Liver (tissue), 9 donors: ENCODE measurements around the gene AMELY. TPM values are rescaled to one million over a fixed set of nuclear protein-coding genes. Genes with fewer than 3 reads are reported as not detected.

Experiments
- DNase-seq: peaks from one replicate; pipeline ENCODE4 v3.0.0-alpha.2; 2017; ENCODE audit warnings: low spot score
- H3K27ac ChIP-seq, 2 donors: one replicate each; pipeline ENCODE4 v1.7.0; 2013; ENCODE audit warnings: inconsistent platforms in 2 of 2, low read length in 2 of 2, control low read depth in 1 of 2, low read depth in 1 of 2, mild to moderate bottlenecking in 1 of 2
- H3K27me3 ChIP-seq, 4 donors: one replicate each; pipeline versions ENCODE4 v1.6.1 to v1.7.0; 2013; ENCODE audit warnings: low read length in 3 of 4, inconsistent platforms in 1 of 4, mild to moderate bottlenecking in 1 of 4, moderate library complexity in 1 of 4; ENCODE audit not compliant: control insufficient read depth in 4 of 4, insufficient read depth in 4 of 4
- H3K36me3 ChIP-seq, 4 donors: one replicate each; pipeline versions ENCODE4 v1.6.1 to v1.7.0; 2013; ENCODE audit warnings: low read length in 3 of 4, mild to moderate bottlenecking in 3 of 4, low read depth in 1 of 4, moderate library complexity in 1 of 4; ENCODE audit not compliant: control insufficient read depth in 4 of 4, insufficient read depth in 3 of 4
- H3K4me1 ChIP-seq, 4 donors: one replicate each; pipeline versions ENCODE4 v1.6.1 to v1.7.0; 2013; ENCODE audit warnings: low read length in 3 of 4, mild to moderate bottlenecking in 3 of 4, moderate library complexity in 1 of 4; ENCODE audit not compliant: control insufficient read depth in 4 of 4, insufficient read depth in 4 of 4
- H3K4me3 ChIP-seq, 3 donors: one replicate each; pipeline versions ENCODE4 v1.6.1 to v1.7.0; 2013; ENCODE audit warnings: low read length in 3 of 3, control low read depth in 1 of 3, low read depth in 1 of 3, mild to moderate bottlenecking in 1 of 3
- H3K9ac ChIP-seq, 2 donors: one replicate each; pipeline ENCODE4 v1.7.0; 2013; ENCODE audit warnings: low read length in 2 of 2, mild to moderate bottlenecking in 2 of 2, moderate library complexity in 2 of 2, control low read depth in 1 of 2, low read depth in 1 of 2
- H3K9me3 ChIP-seq, 4 donors: one replicate each; pipeline versions ENCODE4 v1.6.1 to v1.7.0; 2013; ENCODE audit warnings: low read length in 3 of 4; ENCODE audit not compliant: control insufficient read depth in 4 of 4
- CTCF ChIP-seq: fragments of 150-350 bp; IDR thresholded peaks from 2 replicates; pipeline ENCODE4 v1.5.1; 2017; ENCODE audit warnings: improper control_type of control experiment, low read depth, low read length; ENCODE audit not compliant: missing input control
- EGR1 ChIP-seq, 2 donors: IDR thresholded peaks; 2 replicates each; pipeline ENCODE4 v1.6.1; 2016 to 2018; ENCODE audit warnings: antibody characterized with exemption in 2 of 2, low read depth in 2 of 2
- FOXA1 ChIP-seq: IDR thresholded peaks from 2 replicates; pipeline ENCODE4 v1.6.1; 2016; ENCODE audit warnings: antibody characterized with exemption
- FOXA2 ChIP-seq: IDR thresholded peaks from 2 replicates; pipeline ENCODE4 v1.6.1; 2016; ENCODE audit warnings: antibody characterized with exemption
- GABPA ChIP-seq, 2 donors: IDR thresholded peaks in 1 of 2; conservative IDR thresholded peaks in 1 of 2; 2 replicates each; pipeline ENCODE4 v1.6.1; 2016; ENCODE audit warnings: antibody characterized with exemption in 2 of 2, mild to moderate bottlenecking in 1 of 2, moderate library complexity in 1 of 2
- HNF4A ChIP-seq, 2 donors: conservative IDR thresholded peaks; 2 replicates each; pipeline ENCODE4 v1.6.1; 2016; ENCODE audit warnings: antibody characterized with exemption in 2 of 2, mild to moderate bottlenecking in 2 of 2
- HNF4G ChIP-seq: IDR thresholded peaks from 2 replicates; pipeline ENCODE4 v1.6.1; 2016; ENCODE audit warnings: antibody characterized with exemption
- MAX ChIP-seq: IDR thresholded peaks from 2 replicates; pipeline ENCODE4 v1.6.1; 2016; ENCODE audit warnings: antibody characterized with exemption
- RAD21 ChIP-seq, 2 donors: IDR thresholded peaks; 2 replicates each; pipeline ENCODE4 v1.6.1; 2016; ENCODE audit warnings: antibody characterized with exemption in 2 of 2, mild to moderate bottlenecking in 2 of 2
- REST ChIP-seq: IDR thresholded peaks from 2 replicates; pipeline ENCODE4 v1.6.1; 2016; ENCODE audit warnings: antibody characterized with exemption, mild to moderate bottlenecking
- SP1 ChIP-seq: IDR thresholded peaks from 2 replicates; pipeline ENCODE4 v1.6.1; 2018; ENCODE audit warnings: antibody characterized with exemption, mild to moderate bottlenecking
- YY1 ChIP-seq: IDR thresholded peaks from 2 replicates; pipeline ENCODE4 v1.6.1; 2016; ENCODE audit warnings: antibody characterized with exemption, mild to moderate bottlenecking
- ZBTB33 ChIP-seq: IDR thresholded peaks from 2 replicates; pipeline ENCODE4 v1.6.1; 2016; ENCODE audit warnings: antibody characterized with exemption
- WGBS: extraction: QIAGEN DNeasy Blood & Tissue Kit; methylation state at CpG from one replicate; pipeline ENCODE4 v1.1.7; 2013; 5-methylcytosine and 5-hydroxymethylcytosine counted together
- polyA plus RNA-seq, 2 donors: library from polyadenylated mRNA; stranded (reverse) in 1 of 2; unstranded in 1 of 2; fragments of 200-250 nt in 1 of 2; fragments of >200 nt in 1 of 2; fragmentation: Nextera tagmentation in 1 of 2; extraction: Ambion mirVana in 1 of 2; gene quantifications; one replicate each; pipeline versions ENCODE4 v1.2.1 to v1.2.3, GENCODE V29; 2013 to 2015
- total RNA-seq, 2 donors: library from RNA; depleted of rRNA; stranded (reverse); fragments of >200 nt; gene quantifications; one replicate each; pipeline ENCODE4 v1.2.3, GENCODE V29; 2014
- donor health status: healthy.
- donor health status: healthy.
- donor health status: healthy.
- donor health status: healthy.
- donor health status: healthy.

Gene AMELY
- total and polyA plus RNA-seq, 4 donors: not detected

GRCh38 chrY:6913362-6913761 is 1.8 kb upstream of the AMELY start (continued):
- no peak for TF ChIP-seq MAX
- TF ChIP-seq GABPA (IDR thresholded peaks at IDR 0.05 in 1 of 2, conservative IDR thresholded peaks at IDR 0.05 in 1 of 2): no peak
- TF ChIP-seq FOXA2: no peak
- TF ChIP-seq RAD21 (IDR thresholded peaks at IDR 0.05): no peak

GRCh38 chrY:6910372-6911252 is 940 bp downstream of the AMELY start, which contains the start of gene TBL1Y:
TSS of gene TBL1Y (plus strand) at chrY:6910697. CDS start at chrY:7025085, 114,388 bp downstream.
- no peak within 1 kb of the TSS for H3K9ac ChIP-seq
- WGBS: 2% methylated on average over 91 of the region's 91 CpGs
- no peak within 1 kb of the TSS for H3K27ac ChIP-seq

More at GRCh38 chrY:6910372-6911252, 940 bp downstream of the AMELY start, which contains the start of gene TBL1Y:
- Histone ChIP-seq H3K27me3 (no peaks in the 10 kb centered on the region), H3K36me3 (no peaks in the 10 kb centered on the region), H3K4me3 (peak within 1 kb of the TSS in 2 of 3 donors; percentile 35 to 71), H3K9me3 (no peaks in the 10 kb centered on the region), H3K4me1 (peaks cover 0 to 2% (median 0%) of the 10 kb centered on the region in 4 donors)
- peak; percentile 52 for DNase-seq
- TF ChIP-seq YY1 (peak; percentile 24), ZBTB33 (no peak), CTCF (no peak), FOXA1 (no peak), HNF4G (no peak), RAD21 (IDR thresholded peaks at IDR 0.05) (no peak), REST (peak; percentile 10), SP1 (no peak), HNF4A (conservative IDR thresholded peaks at IDR 0.05) (peak in 1 of 2 donors; percentile 52), EGR1 (IDR thresholded peaks at IDR 0.05; ENCODE audit: low read depth in 2 of 2) (no peak)
